A549 (cell line): Measurements from ENCODE around the gene VWCE. TPM values are rescaled to one million over a fixed set of nuclear protein-coding genes. Genes with fewer than 3 reads are reported as not detected.

Experiments used
- CBX2 ChIP-seq: fragments of 200-600 bp; sonication (generic); IDR thresholded peaks from 2 replicates; pipeline ENCODE4 v1.6.1; 2016; ENCODE audit warnings: low read depth, mild to moderate bottlenecking, borderline replicate concordance
- EHMT2 ChIP-seq: fragments of 200-600 bp; sonication (generic); IDR thresholded peaks from 2 replicates; pipeline ENCODE4 v1.6.1; 2016; ENCODE audit warnings: antibody characterized with exemption, low read depth, mild to moderate bottlenecking, moderate library complexity
- ESRRA ChIP-seq: fragments of 150-350 bp; IDR thresholded peaks from 2 replicates; pipeline ENCODE4 v1.6.1; 2014; ENCODE audit warnings: mild to moderate bottlenecking, low read length, borderline replicate concordance
- FOSB ChIP-seq: fragments of 250-450 bp; sonication (Bioruptor Pico); IDR thresholded peaks from 2 replicates; pipeline ENCODE4 v1.5.0; 2020; ENCODE audit warnings: mild to moderate bottlenecking, moderate library complexity
- FOXS1 ChIP-seq: fragments of 250-450 bp; sonication (Bioruptor Pico); IDR thresholded peaks from 2 replicates; pipeline ENCODE4 v1.5.0; 2020; ENCODE audit warnings: mild to moderate bottlenecking, moderate library complexity
- GATA3 ChIP-seq: IDR thresholded peaks from 2 replicates; pipeline ENCODE4 v1.6.1; 2012; ENCODE audit warnings: borderline replicate concordance
- HDAC2 ChIP-seq: fragments of 200-600 bp; sonication (generic); IDR thresholded peaks from 2 replicates; pipeline ENCODE4 v1.6.1; 2016
- HEYL ChIP-seq: fragments of 250-450 bp; sonication (Bioruptor Pico); IDR thresholded peaks from 2 replicates; pipeline ENCODE4 v1.8.0; 2021; ENCODE audit warnings: mild to moderate bottlenecking, moderate library complexity
- JUNB ChIP-seq: fragments of >200 bp; sonication (Bioruptor Twin); formaldehyde crosslinking; IDR thresholded peaks from 2 replicates; pipeline ENCODE4 v1.6.1; 2016
- KDM5A ChIP-seq: fragments of 200-600 bp; sonication (generic); IDR thresholded peaks from 2 replicates; pipeline ENCODE4 v1.6.1; 2016; ENCODE audit warnings: antibody characterized with exemption, mild to moderate bottlenecking
- NFE2L2 ChIP-seq: fragments of 150-350 bp; conservative IDR thresholded peaks from 2 replicates; pipeline ENCODE4 v1.6.1; 2014; ENCODE audit warnings: low read length
- PHF8 ChIP-seq: fragments of 200-600 bp; sonication (generic); IDR thresholded peaks from 2 replicates; pipeline ENCODE4 v1.6.1; 2016; ENCODE audit warnings: low read depth, mild to moderate bottlenecking, antibody characterized with exemption, moderate library complexity, borderline replicate concordance
- POLR2A ChIP-seq: IDR thresholded peaks from 2 replicates; pipeline ENCODE4 v1.6.1; 2012; ENCODE audit warnings: mild to moderate bottlenecking, low read length
- RAD21 ChIP-seq, 2 experiments: fragments of >200 bp in 1 of 2; sonication (Bioruptor Twin) in 1 of 2; formaldehyde crosslinking in 1 of 2; IDR thresholded peaks in 1 of 2; conservative IDR thresholded peaks in 1 of 2; 2 replicates in 1 of 2; 3 replicates in 1 of 2; pipeline ENCODE4 v1.6.1; 2012 to 2018; ENCODE audit warnings: inconsistent platforms in 1 of 2
- RARB ChIP-seq: fragments of 250-450 bp; sonication (Bioruptor Pico); IDR thresholded peaks from 2 replicates; pipeline ENCODE4 v1.8.0; 2021; ENCODE audit warnings: mild to moderate bottlenecking, moderate library complexity
- RCOR1 ChIP-seq: fragments of 150-350 bp; IDR thresholded peaks from 2 replicates; pipeline ENCODE4 v1.6.1; 2014; ENCODE audit warnings: antibody characterized with exemption, low read length, low read depth
- SREBF2 ChIP-seq: fragments of 450-650 bp; IDR thresholded peaks from 2 replicates; pipeline ENCODE4 v1.6.1; 2014; ENCODE audit warnings: mild to moderate bottlenecking, moderate library complexity
- TP53 ChIP-seq: fragments of 250-450 bp; sonication (Bioruptor Pico); IDR thresholded peaks from 2 replicates; pipeline ENCODE4 v1.5.0; 2021; ENCODE audit warnings: mild to moderate bottlenecking, moderate library complexity
- ZFP36 ChIP-seq: fragments of 450-650 bp; IDR thresholded peaks from 2 replicates; pipeline ENCODE4 v1.6.1; 2014; ENCODE audit warnings: borderline replicate concordance; ENCODE audit not compliant: partially characterized antibody
- polyA plus RNA-seq, 4 experiments: library from polyadenylated mRNA; depleted of rRNA in 3 of 4; stranded (reverse); fragments of >200 nt; fragmentation: RNase III in 1 of 4; extraction: RNeasy Plus Mini Kit Qiagen cat#74134 plus additional on column Dnase treatment in 1 of 4; gene quantifications; 2 replicates in 3 of 4; 3 replicates in 1 of 4; pipeline ENCODE4 v1.2.3, GENCODE V29; 2011 to 2017
- TF ChIP-seq, protein P1 (sequence below): fragments of >200 bp; sonication (Bioruptor Twin); formaldehyde crosslinking; IDR thresholded peaks from 3 replicates; pipeline ENCODE4 v1.5.1; 2016
- TF ChIP-seq, protein P2 (sequence below): fragments of 250-450 bp; sonication (Bioruptor Pico); IDR thresholded peaks from 2 replicates; pipeline ENCODE4 v1.5.0; 2021; ENCODE audit warnings: mild to moderate bottlenecking, moderate library complexity, borderline replicate concordance
- TF ChIP-seq, protein P3 (sequence below): IDR thresholded peaks from 2 replicates; pipeline ENCODE4 v1.6.1; 2012
- TF ChIP-seq, protein P4 (sequence below): fragments of 200-600 bp; sonication (generic); IDR thresholded peaks from 2 replicates; pipeline ENCODE4 v1.6.1; 2016; ENCODE audit warnings: antibody characterized with exemption, mild to moderate bottlenecking, moderate library complexity

The VWCE gene
- polyA plus RNA-seq, 2 of the 4 experiments (the other 2 are of a cell fraction), result 0.45 to 0.65 TPM

DNA sequence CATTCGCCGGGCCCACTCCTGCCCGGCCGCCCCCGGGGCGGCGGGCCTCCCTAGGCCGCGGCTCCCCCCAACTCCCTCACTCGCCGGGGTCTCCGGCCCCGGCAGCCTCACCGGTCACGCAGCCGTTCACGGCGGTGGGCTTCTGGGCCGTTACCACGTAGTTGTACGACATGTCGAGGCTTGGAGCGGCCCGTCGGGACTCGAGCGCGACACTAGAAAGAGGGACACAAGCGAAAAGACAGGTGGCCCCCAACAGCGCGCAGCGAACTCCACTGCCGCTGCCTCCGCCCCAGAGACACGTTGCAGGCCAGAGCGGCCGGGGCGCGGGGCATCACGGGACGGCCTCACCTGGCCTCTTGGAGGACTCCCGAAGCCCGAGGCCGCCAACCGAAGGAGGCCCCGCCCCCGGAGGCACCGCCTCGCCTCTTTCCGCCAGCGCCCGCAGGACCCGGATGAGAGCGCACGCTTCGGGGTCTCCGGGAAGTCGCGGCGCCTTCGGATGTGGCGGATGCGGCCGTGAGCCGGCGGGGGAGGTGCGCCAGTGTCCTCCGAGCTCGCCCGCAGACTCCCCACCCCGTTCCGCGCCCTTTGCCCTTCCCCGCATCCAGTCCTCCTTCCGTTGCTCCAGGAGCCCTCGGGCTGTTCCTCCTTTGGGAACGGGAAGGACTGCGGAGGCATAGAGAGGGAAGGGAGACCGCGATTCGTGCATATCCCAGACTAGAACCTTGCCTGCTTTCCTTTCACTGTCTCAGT, 37.9 kb upstream of the VWCE start, which contains the start of the genes DDB1 and TKFC (continued):
- TF ChIP-seq, protein P1, sequence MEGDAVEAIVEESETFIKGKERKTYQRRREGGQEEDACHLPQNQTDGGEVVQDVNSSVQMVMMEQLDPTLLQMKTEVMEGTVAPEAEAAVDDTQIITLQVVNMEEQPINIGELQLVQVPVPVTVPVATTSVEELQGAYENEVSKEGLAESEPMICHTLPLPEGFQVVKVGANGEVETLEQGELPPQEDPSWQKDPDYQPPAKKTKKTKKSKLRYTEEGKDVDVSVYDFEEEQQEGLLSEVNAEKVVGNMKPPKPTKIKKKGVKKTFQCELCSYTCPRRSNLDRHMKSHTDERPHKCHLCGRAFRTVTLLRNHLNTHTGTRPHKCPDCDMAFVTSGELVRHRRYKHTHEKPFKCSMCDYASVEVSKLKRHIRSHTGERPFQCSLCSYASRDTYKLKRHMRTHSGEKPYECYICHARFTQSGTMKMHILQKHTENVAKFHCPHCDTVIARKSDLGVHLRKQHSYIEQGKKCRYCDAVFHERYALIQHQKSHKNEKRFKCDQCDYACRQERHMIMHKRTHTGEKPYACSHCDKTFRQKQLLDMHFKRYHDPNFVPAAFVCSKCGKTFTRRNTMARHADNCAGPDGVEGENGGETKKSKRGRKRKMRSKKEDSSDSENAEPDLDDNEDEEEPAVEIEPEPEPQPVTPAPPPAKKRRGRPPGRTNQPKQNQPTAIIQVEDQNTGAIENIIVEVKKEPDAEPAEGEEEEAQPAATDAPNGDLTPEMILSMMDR, result no peak
- TF ChIP-seq, protein P2, sequence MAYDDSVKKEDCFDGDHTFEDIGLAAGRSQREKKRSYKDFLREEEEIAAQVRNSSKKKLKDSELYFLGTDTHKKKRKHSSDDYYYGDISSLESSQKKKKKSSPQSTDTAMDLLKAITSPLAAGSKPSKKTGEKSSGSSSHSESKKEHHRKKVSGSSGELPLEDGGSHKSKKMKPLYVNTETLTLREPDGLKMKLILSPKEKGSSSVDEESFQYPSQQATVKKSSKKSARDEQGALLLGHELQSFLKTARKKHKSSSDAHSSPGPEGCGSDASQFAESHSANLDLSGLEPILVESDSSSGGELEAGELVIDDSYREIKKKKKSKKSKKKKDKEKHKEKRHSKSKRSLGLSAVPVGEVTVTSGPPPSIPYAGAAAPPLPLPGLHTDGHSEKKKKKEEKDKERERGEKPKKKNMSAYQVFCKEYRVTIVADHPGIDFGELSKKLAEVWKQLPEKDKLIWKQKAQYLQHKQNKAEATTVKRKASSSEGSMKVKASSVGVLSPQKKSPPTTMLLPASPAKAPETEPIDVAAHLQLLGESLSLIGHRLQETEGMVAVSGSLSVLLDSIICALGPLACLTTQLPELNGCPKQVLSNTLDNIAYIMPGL (CRISPR knock-in tag), result no peak
- TF ChIP-seq, protein P3, sequence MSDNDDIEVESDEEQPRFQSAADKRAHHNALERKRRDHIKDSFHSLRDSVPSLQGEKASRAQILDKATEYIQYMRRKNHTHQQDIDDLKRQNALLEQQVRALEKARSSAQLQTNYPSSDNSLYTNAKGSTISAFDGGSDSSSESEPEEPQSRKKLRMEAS, result peak; percentile 92
- TF ChIP-seq HEYL (CRISPR knock-in tag) (no peak), NFE2L2 (no peak), POLR2A (peak; percentile 88), FOXS1 (no peak), JUNB (no peak), RCOR1 (no peak), CBX2 (no peak), RAD21 (conservative IDR thresholded peaks at IDR 0.05 in 1 of 2, IDR thresholded peaks at IDR 0.05 in 1 of 2) (no peak), RARB (CRISPR knock-in tag) (no peak), HDAC2 (no peak), ESRRA (no peak), EHMT2 (no peak), KDM5A (0 out of 2 replicates have a peak, but pooled peaks have one; percentile 37), ZFP36 (no peak), PHF8 (peak; percentile 99), TP53 (CRISPR knock-in tag) (no peak), GATA3 (no peak), FOSB (CRISPR knock-in tag) (no peak), SREBF2 (no peak)
- TF ChIP-seq, protein P4, sequence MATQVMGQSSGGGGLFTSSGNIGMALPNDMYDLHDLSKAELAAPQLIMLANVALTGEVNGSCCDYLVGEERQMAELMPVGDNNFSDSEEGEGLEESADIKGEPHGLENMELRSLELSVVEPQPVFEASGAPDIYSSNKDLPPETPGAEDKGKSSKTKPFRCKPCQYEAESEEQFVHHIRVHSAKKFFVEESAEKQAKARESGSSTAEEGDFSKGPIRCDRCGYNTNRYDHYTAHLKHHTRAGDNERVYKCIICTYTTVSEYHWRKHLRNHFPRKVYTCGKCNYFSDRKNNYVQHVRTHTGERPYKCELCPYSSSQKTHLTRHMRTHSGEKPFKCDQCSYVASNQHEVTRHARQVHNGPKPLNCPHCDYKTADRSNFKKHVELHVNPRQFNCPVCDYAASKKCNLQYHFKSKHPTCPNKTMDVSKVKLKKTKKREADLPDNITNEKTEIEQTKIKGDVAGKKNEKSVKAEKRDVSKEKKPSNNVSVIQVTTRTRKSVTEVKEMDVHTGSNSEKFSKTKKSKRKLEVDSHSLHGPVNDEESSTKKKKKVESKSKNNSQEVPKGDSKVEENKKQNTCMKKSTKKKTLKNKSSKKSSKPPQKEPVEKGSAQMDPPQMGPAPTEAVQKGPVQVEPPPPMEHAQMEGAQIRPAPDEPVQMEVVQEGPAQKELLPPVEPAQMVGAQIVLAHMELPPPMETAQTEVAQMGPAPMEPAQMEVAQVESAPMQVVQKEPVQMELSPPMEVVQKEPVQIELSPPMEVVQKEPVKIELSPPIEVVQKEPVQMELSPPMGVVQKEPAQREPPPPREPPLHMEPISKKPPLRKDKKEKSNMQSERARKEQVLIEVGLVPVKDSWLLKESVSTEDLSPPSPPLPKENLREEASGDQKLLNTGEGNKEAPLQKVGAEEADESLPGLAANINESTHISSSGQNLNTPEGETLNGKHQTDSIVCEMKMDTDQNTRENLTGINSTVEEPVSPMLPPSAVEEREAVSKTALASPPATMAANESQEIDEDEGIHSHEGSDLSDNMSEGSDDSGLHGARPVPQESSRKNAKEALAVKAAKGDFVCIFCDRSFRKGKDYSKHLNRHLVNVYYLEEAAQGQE, result 0 out of 2 replicates have a peak, but pooled peaks have one; percentile 16
